Measurements from ENCODE around the gene ELAVL3. TPM values are rescaled to one million over a fixed set of nuclear protein-coding genes. Genes with fewer than 3 reads are reported as not detected.

The ELAVL3 gene
- total RNA-seq, 1 experiment from 2014 or later = 1.3 TPM

GRCh38 chr19:11425719-11426457 is 55.0 kb downstream of the ELAVL3 start:
- Histone ChIP-seq H3K36me3 (no peaks in the 10 kb centered on the region), H3K4me3 (no peak overlapping the region), H3K27ac (no peak overlapping the region), H3K9me3 (replicated peaks) (0 out of 2 replicates have a peak, but pooled peaks cover 3% of the 10 kb centered on the region), H3K27me3 (replicated peaks) (peaks cover 29% of the 10 kb centered on the region), H3K4me1 (replicated peaks) (peaks cover 6% of the 10 kb centered on the region; the same call in 1 of the 2 replicates)
- no peak for DNase-seq (ENCODE audit: low read depth in 1 of 2, low spot score in 2 of 2)

DNA sequence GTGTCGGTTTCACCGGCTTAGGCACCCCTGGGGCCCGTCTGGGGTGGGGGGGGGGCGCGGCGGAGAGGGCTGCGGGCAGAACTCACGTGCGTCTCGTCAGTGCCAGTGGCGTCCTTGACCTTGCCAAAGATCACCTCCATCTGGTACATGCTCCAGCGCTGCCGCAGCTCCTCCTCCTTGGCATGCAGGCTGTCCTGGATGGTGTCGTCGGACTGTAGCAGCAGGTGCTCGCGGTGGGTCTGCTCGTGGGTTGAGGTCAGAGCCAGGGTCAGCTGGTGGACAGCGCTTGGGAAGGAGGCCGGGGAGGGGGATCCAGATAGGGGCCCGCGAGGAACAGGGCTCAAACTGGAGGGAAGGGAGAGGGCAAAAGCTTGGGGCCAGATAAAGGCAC is 57.1 kb downstream of the ELAVL3 start:
- no peaks in the 10 kb centered on the region for H3K36me3 ChIP-seq
- H3K27me3 ChIP-seq (replicated peaks) = peaks cover 45% of the 10 kb centered on the region
- 0 out of 2 replicates have a peak, but pooled peaks cover 3% of the 10 kb centered on the region for H3K9me3 ChIP-seq (replicated peaks)
- H3K4me3 ChIP-seq = no peak overlapping the region
- H3K4me1 ChIP-seq (replicated peaks) = peaks cover 9% of the 10 kb centered on the region
- no peak for DNase-seq (ENCODE audit: low read depth in 1 of 2, low spot score in 2 of 2)
- H3K27ac ChIP-seq = no peak overlapping the region

DNA sequence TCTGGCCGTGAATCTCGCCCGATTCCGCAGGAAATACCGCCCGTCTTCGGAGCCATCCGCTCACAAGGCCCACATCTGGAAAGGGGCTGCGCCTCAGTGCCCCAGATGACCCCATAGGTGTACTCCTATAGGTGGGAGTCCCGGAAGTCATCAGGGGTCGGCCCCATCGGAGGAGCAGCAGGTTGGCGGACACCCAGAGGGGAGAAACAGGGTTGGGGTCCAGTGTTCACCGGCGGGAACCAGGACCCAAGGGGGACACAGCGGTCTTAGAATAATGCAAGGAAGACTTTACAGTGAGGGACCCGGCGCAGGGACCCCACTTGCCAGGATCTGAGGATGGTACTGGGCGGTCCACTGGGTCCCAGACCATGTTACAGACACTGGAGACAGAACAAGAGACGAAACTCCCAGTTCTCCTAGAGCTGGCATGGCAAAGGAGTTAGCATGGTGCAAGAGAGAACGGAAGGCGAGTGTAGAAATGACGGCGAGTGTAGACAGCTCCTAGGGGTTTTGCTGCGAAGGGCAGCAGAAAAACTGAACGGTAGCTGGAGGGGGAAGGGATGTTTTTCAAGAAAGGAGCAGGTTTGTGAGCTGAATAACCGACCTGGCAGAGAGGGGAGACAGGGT is 57.6 kb downstream of the ELAVL3 start:
- H3K36me3 ChIP-seq = no peaks in the 10 kb centered on the region
- no peak overlapping the region for H3K27ac ChIP-seq
- no peak for DNase-seq (ENCODE audit: low read depth in 1 of 2, low spot score in 2 of 2)
- H3K4me3 ChIP-seq = no peak overlapping the region
- H3K27me3 ChIP-seq (replicated peaks) = peaks cover 51% of the 10 kb centered on the region
- 0 out of 2 replicates have a peak, but pooled peaks cover 3% of the 10 kb centered on the region for H3K9me3 ChIP-seq (replicated peaks)
- peaks cover 14% of the 10 kb centered on the region for H3K4me1 ChIP-seq (replicated peaks)

DNA sequence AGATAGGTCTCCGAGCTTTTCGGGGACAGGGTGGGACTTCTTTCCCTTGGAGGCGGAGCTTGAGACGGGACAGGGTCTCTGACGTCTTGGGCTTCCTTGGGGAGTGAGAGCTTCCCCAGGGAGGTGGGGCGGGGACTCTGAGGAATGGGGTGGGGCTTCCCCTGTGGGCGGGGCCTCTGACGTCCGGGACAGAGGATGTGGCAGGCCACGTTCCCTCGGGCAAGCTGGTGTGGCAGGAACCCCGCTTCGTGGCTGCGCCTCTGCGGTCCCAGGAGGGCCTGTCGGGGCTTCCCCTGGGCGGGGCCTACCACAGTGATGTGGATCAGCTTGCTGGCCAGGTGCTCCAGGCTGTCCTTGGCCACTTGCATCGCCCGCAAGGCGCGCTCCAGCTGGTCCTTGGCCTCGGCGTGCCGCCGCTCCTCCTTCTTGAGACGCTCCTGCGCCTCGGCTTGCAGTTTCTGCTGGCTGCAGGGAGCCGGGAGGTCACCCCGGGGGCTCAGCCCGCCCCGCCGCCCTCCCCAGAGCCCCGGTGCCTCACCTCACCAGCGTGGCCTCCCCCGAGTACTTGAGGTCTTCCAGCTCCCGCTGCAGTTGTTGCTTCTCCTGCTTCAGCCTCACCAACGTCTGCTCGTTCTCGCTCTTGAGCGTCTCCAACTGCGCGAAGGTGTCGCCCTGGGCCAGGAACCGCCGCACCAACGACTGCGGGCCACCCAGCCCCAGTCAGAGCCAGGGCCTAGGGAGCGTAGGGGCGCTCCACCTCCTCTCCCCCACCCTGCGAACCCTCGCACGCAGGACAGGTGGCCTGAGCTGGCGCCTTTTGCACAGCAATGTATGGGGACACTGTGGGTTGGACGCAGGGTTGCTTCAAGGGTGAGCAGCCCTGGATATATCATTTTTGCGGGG is 58.4 kb downstream of the ELAVL3 start:
- peaks cover 51% of the 10 kb centered on the region for H3K27me3 ChIP-seq (replicated peaks)

GRCh38 chr19:11421371-11422098 is 59.3 kb downstream of the ELAVL3 start:
- H3K4me3 ChIP-seq = no peak overlapping the region
- no peak for DNase-seq (ENCODE audit: low read depth in 1 of 2, low spot score in 2 of 2)

More for the DNA sequence above, 58.4 kb downstream of the ELAVL3 start:
- Histone ChIP-seq H3K27ac (no peak overlapping the region), H3K9me3 (replicated peaks) (0 out of 2 replicates have a peak, but pooled peaks cover 3% of the 10 kb centered on the region), H3K4me1 (replicated peaks) (peaks cover 14% of the 10 kb centered on the region), H3K4me3 (no peak overlapping the region), H3K36me3 (no peaks in the 10 kb centered on the region)
- DNase-seq (ENCODE audit: low read depth in 1 of 2, low spot score in 2 of 2) = peak in 1 of 2 experiments; percentile 30

DNA sequence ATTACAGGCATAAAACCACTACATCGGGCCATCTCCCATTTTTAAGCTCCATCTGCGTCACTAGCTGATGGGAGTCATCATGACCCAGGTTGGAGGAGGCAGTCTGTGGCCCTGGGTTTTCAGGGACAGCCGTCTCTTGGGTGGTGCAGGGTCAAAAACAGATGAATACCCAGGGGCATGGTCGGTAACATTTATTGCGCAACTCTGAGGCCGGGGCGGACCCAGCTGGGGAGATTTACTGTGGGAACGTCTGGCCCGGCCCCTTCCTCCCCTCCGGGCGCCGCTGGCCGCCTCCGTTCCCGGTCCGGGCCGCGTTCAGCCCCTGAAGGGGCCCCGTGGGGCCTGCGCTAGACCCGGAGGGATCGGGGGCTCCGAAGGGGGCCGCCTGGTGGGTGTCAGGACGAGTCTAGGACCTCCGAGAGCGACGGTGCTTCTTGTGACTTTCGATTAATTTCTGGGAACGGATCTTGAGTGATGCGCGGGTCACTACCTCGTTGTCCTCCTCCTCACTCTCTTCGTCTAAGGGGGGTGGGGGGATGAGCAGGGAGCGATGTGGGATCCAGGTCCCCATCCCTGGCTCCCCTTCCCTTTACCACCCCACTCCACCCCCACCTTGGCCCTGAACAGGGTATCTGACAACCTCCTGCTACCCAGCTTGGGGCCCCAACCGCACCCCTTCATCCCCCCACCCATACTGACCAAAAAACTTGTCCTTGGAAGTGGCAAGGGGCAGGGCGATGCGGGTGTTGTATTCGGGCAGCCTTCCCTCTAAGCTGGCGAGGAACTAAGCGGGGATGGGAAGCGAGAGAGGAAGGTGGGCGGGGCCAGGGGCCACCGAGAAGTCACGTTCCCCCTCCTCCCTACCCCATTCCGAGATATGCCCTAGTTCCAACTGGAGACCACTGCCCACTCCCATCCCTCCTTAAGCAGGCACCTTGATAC is 60.1 kb downstream of the ELAVL3 start:
- Histone ChIP-seq H3K27ac (no peak overlapping the region), H3K4me1 (replicated peaks) (peaks cover 14% of the 10 kb centered on the region), H3K4me3 (no peak overlapping the region), H3K9me3 (replicated peaks) (0 out of 2 replicates have a peak, but pooled peaks cover 3% of the 10 kb centered on the region), H3K27me3 (replicated peaks) (peaks cover 51% of the 10 kb centered on the region), H3K36me3 (no peaks in the 10 kb centered on the region)
- DNase-seq (ENCODE audit: low read depth in 1 of 2, low spot score in 2 of 2) = no peak

More at GRCh38 chr19:11421371-11422098, 59.3 kb downstream of the ELAVL3 start:
- peaks cover 51% of the 10 kb centered on the region for H3K27me3 ChIP-seq (replicated peaks)
- H3K9me3 ChIP-seq (replicated peaks) = 0 out of 2 replicates have a peak, but pooled peaks cover 3% of the 10 kb centered on the region
- peaks cover 14% of the 10 kb centered on the region for H3K4me1 ChIP-seq (replicated peaks)
- no peak overlapping the region for H3K27ac ChIP-seq
- H3K36me3 ChIP-seq = no peaks in the 10 kb centered on the region

- Histone ChIP-seq H3K4me1 (replicated peaks) (peaks cover 14% of the 10 kb centered on the region), H3K36me3 (no peaks in the 10 kb centered on the region), H3K27ac (no peak within 1 kb of the TSS), H3K4me3 (peak within 1 kb of the TSS; percentile 29), H3K9me3 (replicated peaks) (0 out of 2 replicates have a peak, but pooled peaks cover 3% of the 10 kb centered on the region), H3K27me3 (replicated peaks) (peaks cover 48% of the 10 kb centered on the region)
- DNase-seq (ENCODE audit: low read depth in 1 of 2, low spot score in 2 of 2) = no peak
Measured at GRCh38 chr19:11418549-11419506, 62.0 kb downstream of the ELAVL3 start, which contains the start of gene RGL3. Gene RGL3 (minus strand): TSS chr19:11419314. CDS start chr19:11419278, 36 bp downstream.

DNA sequence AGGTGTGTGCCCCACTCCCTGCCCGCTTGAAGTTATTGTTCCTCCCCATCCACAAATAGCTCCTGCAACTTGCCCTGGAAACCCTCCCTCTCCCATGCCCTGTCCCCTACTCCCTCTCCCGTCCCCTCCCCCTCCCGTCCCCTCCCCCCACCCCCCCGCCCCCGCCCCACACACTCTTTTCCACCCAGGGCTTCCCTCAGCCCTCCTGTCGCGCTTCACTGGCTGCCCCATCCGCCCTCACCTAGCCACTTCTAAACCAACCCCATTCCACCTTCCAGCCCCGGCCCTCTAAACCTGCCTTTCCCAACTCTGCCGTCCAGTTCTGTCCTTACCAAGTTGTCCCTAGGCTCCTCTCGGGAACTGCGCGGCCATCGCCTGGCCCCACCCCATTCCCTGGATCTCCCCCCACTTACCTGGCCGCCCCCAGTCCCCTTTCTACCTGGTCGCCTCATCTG is 62.7 kb downstream of the ELAVL3 start:
- DNase-seq (ENCODE audit: low read depth in 1 of 2, low spot score in 2 of 2) = no peak
- Histone ChIP-seq H3K4me3 (no peak overlapping the region), H3K27me3 (replicated peaks) (peaks cover 44% of the 10 kb centered on the region)

GRCh38 chr19:11416346-11417052 is 64.3 kb downstream of the ELAVL3 start:
- H3K4me1 ChIP-seq (replicated peaks) = peaks cover 8% of the 10 kb centered on the region
- no peaks in the 10 kb centered on the region for H3K36me3 ChIP-seq
- H3K27ac ChIP-seq = no peak overlapping the region
- no peaks in the 10 kb centered on the region for H3K9me3 ChIP-seq (replicated peaks)
- H3K27me3 ChIP-seq (replicated peaks) = peaks cover 29% of the 10 kb centered on the region
- no peak for DNase-seq (ENCODE audit: low read depth in 1 of 2, low spot score in 2 of 2)
- H3K4me3 ChIP-seq = no peak overlapping the region

More for the DNA sequence above, 62.7 kb downstream of the ELAVL3 start:
- Histone ChIP-seq H3K27ac (no peak overlapping the region), H3K9me3 (replicated peaks) (0 out of 2 replicates have a peak, but pooled peaks cover 3% of the 10 kb centered on the region), H3K36me3 (no peaks in the 10 kb centered on the region), H3K4me1 (replicated peaks) (peaks cover 14% of the 10 kb centered on the region)

- DNase-seq (ENCODE audit: low read depth in 1 of 2, low spot score in 2 of 2) = no peak
Measured at GRCh38 chr19:11414544-11414943, 66.3 kb downstream of the ELAVL3 start.

GRCh38 chr19:11410682-11411081 is 70.2 kb downstream of the ELAVL3 start:
- DNase-seq (ENCODE audit: low read depth in 1 of 2, low spot score in 2 of 2) = peak in 1 of 2 experiments; percentile 28
- no peak overlapping the region for H3K27ac ChIP-seq
- H3K4me3 ChIP-seq = no peak overlapping the region

More at GRCh38 chr19:11414544-11414943, 66.3 kb downstream of the ELAVL3 start:
- Histone ChIP-seq H3K4me1 (replicated peaks) (peaks cover 13% of the 10 kb centered on the region), H3K27me3 (replicated peaks) (peaks cover 11% of the 10 kb centered on the region), H3K9me3 (replicated peaks) (no peaks in the 10 kb centered on the region), H3K4me3 (no peak overlapping the region), H3K36me3 (no peaks in the 10 kb centered on the region), H3K27ac (no peak overlapping the region)

More at GRCh38 chr19:11410682-11411081, 70.2 kb downstream of the ELAVL3 start:
- Histone ChIP-seq H3K27me3 (replicated peaks) (no peaks in the 10 kb centered on the region; the same call in 1 of the 2 replicates), H3K4me1 (replicated peaks) (peaks cover 5% of the 10 kb centered on the region; the same call in 1 of the 2 replicates), H3K36me3 (no peaks in the 10 kb centered on the region), H3K9me3 (replicated peaks) (no peaks in the 10 kb centered on the region)

Measured in SJSA1 (cell line).